Peyer's patch (tissue), 4 donors: ENCODE results near the gene SACM1L. TPM values are rescaled to one million over a fixed set of nuclear protein-coding genes. Genes with fewer than 3 reads are reported as not detected.

Experiments
- DNase-seq, 3 donors: peaks; one replicate each; pipeline ENCODE4 v3.0.0-alpha.2; 2017 to 2019
- H3K27ac ChIP-seq, 4 donors: fragments of 200-600 bp; sonication (generic); one replicate each; pipeline ENCODE4 v1.5.1; 2016 to 2019
- H3K27me3 ChIP-seq, 2 donors: fragments of 200-600 bp; sonication (generic); one replicate each; pipeline ENCODE4 v1.5.1; 2019
- H3K36me3 ChIP-seq, 3 donors: fragments of 200-600 bp; sonication (generic); one replicate each; pipeline ENCODE4 v1.5.1; 2016 to 2019
- H3K4me1 ChIP-seq, 4 donors: fragments of 200-600 bp; sonication (generic); one replicate each; pipeline ENCODE4 v1.5.1; 2016 to 2019
- H3K4me3 ChIP-seq, 4 donors: fragments of 200-600 bp; sonication (generic); 1 replicate in 3 of 4; 2 replicates in 1 of 4; pipeline ENCODE4 v1.5.1; 2016 to 2019; ENCODE audit warnings: mild to moderate bottlenecking in 1 of 4
- H3K9me3 ChIP-seq, 4 donors: fragments of 200-600 bp; sonication (generic); one replicate each; pipeline ENCODE4 v1.5.1; 2016 to 2019; ENCODE audit warnings: mild to moderate bottlenecking in 1 of 4
- CTCF ChIP-seq, 6 experiments: fragments of 450-650 bp in 4 of 6; fragments of 200-600 bp in 2 of 6; sonication (generic) in 1 of 6; IDR thresholded peaks; one replicate each; pipeline ENCODE4 v1.5.1; 2017 to 2019; ENCODE audit warnings: antibody characterized with exemption in 6 of 6, mild to moderate bottlenecking in 3 of 6, moderate library complexity in 1 of 6
- POLR2A ChIP-seq, 2 donors: fragments of 450-650 bp; IDR thresholded peaks; one replicate each; pipeline ENCODE4 v1.5.1; 2017; ENCODE audit warnings: antibody characterized with exemption in 2 of 2, mild to moderate bottlenecking in 2 of 2, moderate library complexity in 2 of 2
- total RNA-seq, 4 donors: library from RNA; depleted of rRNA; stranded (reverse); fragments of >200 nt; gene quantifications; one replicate each; pipeline ENCODE4 v1.1.0, GENCODE V29; 2016

SACM1L gene
- total RNA-seq, 4 donors from 2014 or later, result 42.0 to 79.2 (median 59.2) TPM

DNA sequence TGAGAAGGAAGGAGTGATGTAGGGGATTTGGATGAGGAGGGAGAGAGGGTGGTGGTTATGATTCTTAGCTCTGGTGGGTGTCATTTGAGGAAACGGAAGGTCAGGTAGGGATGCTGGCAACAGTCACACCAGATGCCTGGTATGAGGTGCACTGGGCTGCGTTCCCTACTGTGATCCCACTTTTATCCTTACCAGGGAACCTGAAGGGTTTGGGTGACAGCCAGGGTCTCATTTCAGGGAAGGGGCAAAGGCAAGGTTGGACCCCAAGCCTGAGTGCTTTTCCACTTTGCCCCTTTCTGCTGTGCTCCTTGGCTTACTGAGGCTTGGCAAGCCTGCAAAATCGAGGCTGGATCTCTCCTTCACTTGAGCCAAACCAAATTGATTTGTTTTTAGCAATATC is 36.0 kb upstream of the SACM1L start:
- no peak overlapping the region for H3K4me3 ChIP-seq
- H3K27ac ChIP-seq, result no peak overlapping the region
- peak in 1 of 3 donors; percentile 33 for DNase-seq
- peaks cover 0 to 9% (median 2%) of the 10 kb centered on the region in 4 donors for H3K4me1 ChIP-seq
- H3K36me3 ChIP-seq, result no peaks in the 10 kb centered on the region
- TF ChIP-seq CTCF (IDR thresholded peaks at IDR 0.05) (no peak), POLR2A (IDR thresholded peaks at IDR 0.05) (no peak)
- H3K27me3 ChIP-seq, result no peaks in the 10 kb centered on the region
- no peaks in the 10 kb centered on the region for H3K9me3 ChIP-seq

GRCh38 chr3:45654397-45654944 is 34.7 kb upstream of the SACM1L start:
- H3K27me3 ChIP-seq, result no peaks in the 10 kb centered on the region
- no peak overlapping the region for H3K4me3 ChIP-seq
- no peaks in the 10 kb centered on the region for H3K36me3 ChIP-seq
- no peak for DNase-seq
- peak in 1 of 6 experiments; percentile 6 for TF ChIP-seq CTCF (IDR thresholded peaks at IDR 0.05)
- TF ChIP-seq POLR2A (IDR thresholded peaks at IDR 0.05), result no peak
- H3K4me1 ChIP-seq, result peaks cover 0 to 9% (median 2%) of the 10 kb centered on the region in 4 donors
- H3K9me3 ChIP-seq, result no peaks in the 10 kb centered on the region
- H3K27ac ChIP-seq, result no peak overlapping the region

DNA sequence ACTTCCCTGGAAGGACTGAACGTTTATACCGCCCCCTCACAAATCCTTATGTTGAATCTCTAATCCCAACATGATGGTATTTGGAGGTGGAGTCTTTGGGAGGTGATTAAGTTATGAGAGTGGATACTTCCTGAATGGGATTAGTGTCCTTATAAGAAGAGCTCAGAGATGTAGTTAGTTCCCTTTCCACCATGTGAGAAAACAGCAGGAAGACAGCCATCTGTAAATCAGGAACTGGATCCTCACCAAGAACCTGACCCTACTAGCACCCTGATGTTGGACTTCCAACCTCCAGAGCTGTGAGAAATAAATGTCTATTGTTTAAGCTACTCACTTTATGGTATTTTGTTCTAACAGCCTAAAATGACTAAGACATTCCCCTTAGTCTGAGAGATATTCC is 33.3 kb upstream of the SACM1L start:
- no peak overlapping the region for H3K27ac ChIP-seq
- H3K36me3 ChIP-seq, result no peaks in the 10 kb centered on the region
- H3K27me3 ChIP-seq, result no peaks in the 10 kb centered on the region
- H3K4me3 ChIP-seq, result no peak overlapping the region
- peaks cover 0 to 9% (median 2%) of the 10 kb centered on the region in 4 donors for H3K4me1 ChIP-seq
- DNase-seq, result no peak
- no peak for TF ChIP-seq POLR2A (IDR thresholded peaks at IDR 0.05)
- no peak for TF ChIP-seq CTCF (IDR thresholded peaks at IDR 0.05)
- H3K9me3 ChIP-seq, result no peaks in the 10 kb centered on the region

DNA sequence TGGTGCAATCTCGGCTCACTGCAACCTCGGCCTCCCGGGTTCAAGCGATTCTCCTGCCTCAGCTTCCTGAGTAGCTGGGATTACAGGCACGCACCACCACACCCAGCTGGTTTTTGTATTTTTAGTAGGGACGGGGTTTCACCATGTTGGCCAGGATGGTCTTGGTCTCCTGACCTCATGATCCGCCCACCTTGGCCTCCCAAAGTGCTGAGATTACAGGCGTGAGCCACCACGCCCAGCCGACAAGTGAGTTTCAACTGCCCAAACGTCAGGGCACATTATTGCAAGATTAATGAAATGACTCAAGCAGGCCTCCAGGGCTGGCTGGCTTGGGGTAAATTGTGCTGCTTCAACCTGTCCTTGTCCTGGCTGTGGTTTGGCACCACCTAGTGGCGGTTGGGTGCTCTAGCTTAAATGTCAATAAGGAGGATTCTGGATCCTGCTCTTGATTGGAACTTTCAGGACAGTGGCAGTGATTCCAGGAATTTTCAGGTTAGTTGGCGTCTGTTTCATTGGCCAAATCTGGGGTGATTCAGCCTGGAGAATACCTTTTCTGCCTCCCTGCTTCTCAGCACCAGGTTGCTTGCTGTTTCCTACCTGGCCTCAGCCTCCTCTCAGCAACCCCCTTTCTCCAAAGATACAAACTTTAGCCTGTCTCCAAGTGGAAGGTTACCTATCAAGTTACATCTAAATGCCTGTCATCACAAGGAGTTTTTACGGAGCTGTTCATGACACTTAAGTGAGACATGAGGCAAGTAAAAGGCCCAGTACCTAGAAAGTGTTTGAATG is 32.4 kb upstream of the SACM1L start:
- no peaks in the 10 kb centered on the region for H3K36me3 ChIP-seq
- peak; percentile 80 to 97 (median 86) for DNase-seq
- TF ChIP-seq POLR2A (IDR thresholded peaks at IDR 0.05) (no peak), CTCF (IDR thresholded peaks at IDR 0.05) (peak; percentile 88 to 98 (median 96))
- H3K4me1 ChIP-seq, result peaks cover 0 to 9% (median 2%) of the 10 kb centered on the region in 4 donors
- no peak overlapping the region for H3K4me3 ChIP-seq
- no peak overlapping the region for H3K27ac ChIP-seq
- no peaks in the 10 kb centered on the region for H3K9me3 ChIP-seq
- no peaks in the 10 kb centered on the region for H3K27me3 ChIP-seq

DNA sequence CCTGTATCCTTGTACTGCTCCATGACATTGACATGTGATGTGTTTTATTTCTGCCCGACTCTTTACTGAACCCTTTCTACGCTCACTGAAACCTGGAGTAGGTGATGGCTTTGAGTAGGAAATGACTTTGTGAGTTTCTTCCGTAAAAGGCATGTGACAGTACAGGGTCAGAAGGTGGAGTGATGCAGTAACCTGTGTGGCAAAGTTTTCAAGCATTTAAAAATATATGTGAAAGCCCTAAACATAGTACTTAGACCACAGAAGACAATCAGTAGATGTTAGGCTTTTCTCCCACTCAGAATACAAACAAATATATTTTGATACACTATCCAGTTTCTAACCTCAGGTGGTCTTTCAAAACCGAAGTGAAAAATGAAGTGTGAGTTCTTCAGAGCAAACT is 31.3 kb upstream of the SACM1L start:
- no peak overlapping the region for H3K4me3 ChIP-seq
- peaks cover 0 to 9% (median 2%) of the 10 kb centered on the region in 4 donors for H3K4me1 ChIP-seq
- H3K36me3 ChIP-seq, result no peaks in the 10 kb centered on the region
- H3K27ac ChIP-seq, result no peak overlapping the region
- no peaks in the 10 kb centered on the region for H3K9me3 ChIP-seq
- H3K27me3 ChIP-seq, result no peaks in the 10 kb centered on the region
- DNase-seq, result no peak
- TF ChIP-seq POLR2A (IDR thresholded peaks at IDR 0.05) (no peak), CTCF (IDR thresholded peaks at IDR 0.05) (no peak)
